Fibroblast of peridontal ligament (primary cell): ENCODE results near the gene TBL1X.
"Not testable (repeated sequence)": the region's sequence is repeated elsewhere in the genome, so short reads cannot be mapped to it uniquely, and the experiment has no call there.

Experiments used
- DNase-seq: peaks from one replicate; pipeline ENCODE4 v3.0.0-alpha.2; 2010; ENCODE audit errors: extremely low read depth

The TBL1X gene

DNA sequence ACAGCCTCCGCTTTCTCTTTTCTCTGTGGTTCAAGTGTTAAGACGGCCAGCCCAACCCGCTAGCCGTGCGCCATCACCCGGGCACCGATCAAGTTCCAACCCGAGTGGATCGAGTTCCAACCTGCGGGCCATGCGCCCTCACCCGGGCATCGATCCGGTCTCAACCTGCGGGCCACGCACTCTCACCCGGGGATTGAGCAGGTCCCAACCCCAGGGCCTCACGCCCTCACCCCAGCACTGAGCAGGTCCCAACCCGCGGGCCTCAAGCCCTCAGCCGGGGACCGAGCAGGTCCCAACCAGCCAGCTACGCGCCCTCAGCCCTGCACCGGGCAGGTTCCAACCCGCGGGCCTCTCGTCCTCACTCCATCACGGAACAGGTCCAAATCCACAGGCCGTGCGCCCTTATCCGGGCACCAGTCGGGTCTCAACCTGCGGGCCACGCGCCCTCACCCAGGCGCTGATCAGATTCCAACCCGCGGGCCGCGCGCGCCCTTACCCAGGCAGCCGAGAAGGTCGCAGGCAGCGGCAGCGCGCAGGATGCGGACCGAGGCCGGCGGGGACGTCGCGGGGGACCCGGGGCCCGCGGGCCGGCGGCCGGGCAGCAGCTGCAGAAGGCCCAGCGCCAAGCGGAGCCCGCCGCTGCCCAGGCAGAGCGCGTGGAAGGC, 300.3 kb downstream of the TBL1X start:
- DNase-seq = no peak

DNA sequence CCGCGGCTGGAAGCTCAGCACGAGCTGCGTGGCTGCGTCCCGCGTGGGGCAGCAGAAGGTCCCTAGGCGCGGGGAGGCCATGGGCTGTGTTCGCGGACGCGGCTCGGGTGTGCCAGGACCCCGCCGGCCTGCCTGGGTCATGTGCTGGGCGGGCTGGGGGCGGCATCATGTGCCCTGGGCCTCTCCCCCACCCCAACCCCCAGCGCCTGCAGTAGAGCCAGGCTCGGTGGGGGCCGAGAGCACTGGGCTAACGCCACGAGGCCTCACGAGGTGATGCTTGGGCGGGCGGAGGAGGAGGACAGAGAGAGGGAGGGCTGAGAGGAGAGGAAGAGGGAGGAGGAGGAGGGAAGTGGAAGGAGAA, 300.9 kb downstream of the TBL1X start, which contains the start of gene GPR143:
GPR143 (minus strand) TSS at position 111 of the 361 bp plus-strand sequence; CDS start at position 81, 30 bp downstream.
- DNase-seq = no peak

DNA sequence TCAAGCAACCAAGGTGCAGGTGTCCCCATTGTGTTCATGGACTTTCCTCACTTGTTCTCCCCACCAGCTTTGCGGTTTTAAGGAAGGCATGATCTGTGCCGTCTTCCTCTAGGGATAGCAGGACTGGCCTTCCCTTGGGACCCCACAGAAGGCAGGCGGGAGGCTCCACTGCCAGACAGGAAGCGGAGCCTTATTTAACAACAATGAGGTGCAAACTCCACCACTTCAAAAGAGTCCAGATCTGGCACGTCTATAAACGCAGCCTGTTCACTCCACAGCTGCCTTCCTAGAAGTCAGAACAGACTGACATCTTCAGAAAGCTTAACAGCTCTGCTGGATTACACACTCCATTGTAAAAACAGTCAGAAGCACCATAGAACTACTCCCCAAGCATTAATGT, 302.5 kb downstream of the TBL1X start:
- DNase-seq = no peak

DNA sequence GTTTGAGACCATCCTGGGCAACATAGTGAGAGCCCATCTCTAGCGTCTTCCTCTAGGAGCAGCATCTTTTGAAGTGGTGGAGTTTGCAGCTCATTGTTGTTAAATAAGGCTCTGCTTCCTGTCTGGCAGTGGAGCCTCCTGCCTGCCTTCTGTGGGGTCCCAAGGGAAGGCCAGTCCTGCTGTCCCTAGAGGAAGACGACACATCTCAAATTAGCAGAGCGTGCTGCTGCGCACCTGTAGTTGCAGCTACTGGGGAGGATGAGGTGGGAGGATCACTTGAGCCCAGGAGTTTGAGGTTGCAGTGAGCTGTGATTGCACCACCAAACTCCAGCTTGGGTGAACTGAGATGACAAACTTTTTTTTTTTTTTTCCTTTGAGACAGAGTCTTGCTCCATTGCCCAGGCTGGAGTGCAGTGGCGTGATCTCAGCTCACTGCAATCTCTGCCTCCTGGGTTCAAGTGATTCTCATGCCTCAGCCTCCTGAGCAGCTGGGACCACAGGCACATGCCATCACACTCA, 303.5 kb downstream of the TBL1X start:
- DNase-seq = not testable (repeated sequence)

DNA sequence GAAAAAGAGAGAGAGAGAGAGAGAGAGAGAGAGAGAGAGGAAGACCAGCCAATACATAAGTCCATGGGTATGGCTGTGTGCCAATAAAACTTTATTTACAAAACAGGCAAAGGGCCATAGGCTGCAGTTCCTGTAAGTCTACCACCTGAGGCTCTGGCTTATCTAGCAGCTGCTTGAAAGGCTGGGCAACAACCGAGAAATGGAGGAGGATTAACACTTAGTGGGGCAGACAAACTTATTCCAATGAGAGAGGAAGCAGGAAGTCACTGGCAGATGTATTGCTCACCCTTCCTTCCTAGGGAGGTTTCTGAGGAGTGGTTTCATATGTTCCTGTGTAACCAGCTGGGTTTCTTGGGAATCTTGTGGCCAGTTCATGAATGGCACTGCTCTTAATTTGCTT, 305.5 kb downstream of the TBL1X start:
- DNase-seq = no peak

DNA sequence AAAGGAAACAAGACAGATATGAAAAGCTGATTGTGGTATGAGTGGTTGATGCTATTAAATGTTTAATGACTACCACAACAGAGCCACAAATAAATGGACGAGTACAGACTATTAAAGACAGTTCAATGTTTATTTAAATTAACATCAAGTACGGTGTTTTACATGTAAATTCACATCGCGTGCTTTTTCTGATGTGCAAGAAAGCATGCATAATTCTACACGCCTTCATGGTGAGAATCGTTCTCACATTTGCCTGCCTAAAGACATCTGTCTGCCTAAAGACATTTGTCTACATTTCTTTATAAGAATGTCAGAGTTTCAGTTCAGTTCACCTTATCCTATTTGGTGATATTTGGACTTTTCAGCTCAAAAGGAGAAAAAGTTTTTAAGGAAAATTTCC, 308.1 kb downstream of the TBL1X start:
- DNase-seq = no peak

DNA sequence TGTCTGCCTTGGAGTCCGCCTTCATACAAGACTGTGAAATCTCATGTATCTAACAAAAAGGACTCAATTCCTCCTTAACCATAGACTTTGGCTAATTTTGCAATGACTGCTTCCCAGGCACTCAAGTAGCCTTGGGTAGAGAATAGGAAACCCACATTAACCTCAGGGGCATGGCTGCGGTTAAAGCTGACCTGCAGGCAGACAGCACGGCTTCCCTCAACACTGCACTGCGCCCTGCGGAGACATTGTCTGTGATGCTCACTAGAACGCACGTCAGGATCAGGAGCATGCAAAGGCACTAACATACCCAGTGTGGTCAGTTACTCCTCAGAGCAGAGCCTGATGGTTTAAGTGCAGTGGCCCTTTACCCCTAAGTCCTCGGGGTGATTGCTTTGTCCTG, 311.1 kb downstream of the TBL1X start:
- no peak for DNase-seq

DNA sequence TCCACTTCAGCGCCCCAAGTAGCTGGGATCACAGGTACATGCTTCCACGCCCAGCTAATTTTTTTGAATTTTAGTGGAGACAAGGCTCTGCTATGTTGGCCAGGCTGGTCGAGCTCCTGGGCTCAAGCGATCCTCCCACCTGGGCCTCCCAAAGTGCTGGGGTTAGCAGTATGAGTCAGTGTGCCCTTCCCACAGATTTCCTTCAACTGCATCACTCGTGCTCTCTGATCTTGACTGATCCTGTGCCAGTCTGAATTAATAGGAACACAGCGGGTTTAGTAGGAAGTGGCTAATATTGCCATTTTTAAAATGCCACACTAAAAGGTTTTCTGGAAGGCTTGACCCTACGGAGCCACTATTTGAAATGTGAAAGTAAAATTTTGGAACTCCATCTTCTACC, 317.1 kb downstream of the TBL1X start:
- no peak for DNase-seq

DNA sequence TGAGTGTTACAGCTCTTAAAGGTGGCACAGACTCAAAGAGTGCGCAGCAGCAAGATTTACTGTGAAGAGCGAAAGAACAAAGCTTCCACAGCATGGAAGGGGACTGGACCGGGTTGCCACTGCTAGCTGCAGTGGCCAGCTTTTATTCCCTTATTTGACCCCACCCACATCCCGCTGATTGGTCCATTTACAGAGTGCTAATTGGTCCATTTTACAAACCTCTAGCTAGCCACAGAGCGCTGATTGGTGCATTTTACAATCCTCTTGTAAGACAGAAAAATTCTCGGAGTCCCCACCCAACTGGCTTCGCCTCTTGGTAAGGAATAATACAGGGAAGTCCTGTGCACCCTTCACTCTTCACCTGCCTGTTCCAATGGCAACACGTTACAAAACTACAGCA, 319.5 kb downstream of the TBL1X start:
- DNase-seq = no peak

DNA sequence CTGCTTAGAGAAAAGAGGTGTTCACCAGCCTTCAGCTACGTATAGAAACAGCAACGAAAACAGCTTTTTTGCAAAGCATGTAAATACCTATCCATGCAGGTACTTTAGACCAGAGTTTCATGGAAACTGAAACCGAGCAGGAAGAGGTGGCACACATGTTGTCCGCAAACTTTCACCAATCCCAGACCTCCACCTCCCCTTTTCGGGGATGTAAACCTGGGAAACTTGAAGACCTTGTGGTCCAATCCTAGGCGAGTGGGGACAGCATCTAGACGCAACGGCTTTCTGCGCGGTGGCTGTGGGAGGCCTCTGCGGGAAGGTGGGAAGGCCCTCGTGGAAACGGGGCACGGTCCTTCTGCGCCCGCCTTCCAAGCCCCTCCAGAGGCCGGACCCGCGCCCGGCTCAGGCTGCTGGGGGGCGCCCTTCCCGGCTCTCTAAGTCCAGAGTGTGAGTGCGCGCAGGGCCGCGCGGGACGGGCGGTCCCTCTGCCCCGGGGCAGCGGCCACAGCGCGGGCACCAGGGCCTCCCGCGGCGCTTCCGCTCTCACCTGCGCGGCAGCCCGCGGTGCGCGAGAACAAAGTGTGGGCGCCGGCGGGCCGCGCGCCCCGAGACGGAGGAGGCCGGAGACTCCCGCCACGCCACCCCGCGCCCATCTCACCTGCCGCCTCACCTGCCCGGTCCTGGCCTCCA, 320.5 kb downstream of the TBL1X start:
- DNase-seq = no peak

DNA sequence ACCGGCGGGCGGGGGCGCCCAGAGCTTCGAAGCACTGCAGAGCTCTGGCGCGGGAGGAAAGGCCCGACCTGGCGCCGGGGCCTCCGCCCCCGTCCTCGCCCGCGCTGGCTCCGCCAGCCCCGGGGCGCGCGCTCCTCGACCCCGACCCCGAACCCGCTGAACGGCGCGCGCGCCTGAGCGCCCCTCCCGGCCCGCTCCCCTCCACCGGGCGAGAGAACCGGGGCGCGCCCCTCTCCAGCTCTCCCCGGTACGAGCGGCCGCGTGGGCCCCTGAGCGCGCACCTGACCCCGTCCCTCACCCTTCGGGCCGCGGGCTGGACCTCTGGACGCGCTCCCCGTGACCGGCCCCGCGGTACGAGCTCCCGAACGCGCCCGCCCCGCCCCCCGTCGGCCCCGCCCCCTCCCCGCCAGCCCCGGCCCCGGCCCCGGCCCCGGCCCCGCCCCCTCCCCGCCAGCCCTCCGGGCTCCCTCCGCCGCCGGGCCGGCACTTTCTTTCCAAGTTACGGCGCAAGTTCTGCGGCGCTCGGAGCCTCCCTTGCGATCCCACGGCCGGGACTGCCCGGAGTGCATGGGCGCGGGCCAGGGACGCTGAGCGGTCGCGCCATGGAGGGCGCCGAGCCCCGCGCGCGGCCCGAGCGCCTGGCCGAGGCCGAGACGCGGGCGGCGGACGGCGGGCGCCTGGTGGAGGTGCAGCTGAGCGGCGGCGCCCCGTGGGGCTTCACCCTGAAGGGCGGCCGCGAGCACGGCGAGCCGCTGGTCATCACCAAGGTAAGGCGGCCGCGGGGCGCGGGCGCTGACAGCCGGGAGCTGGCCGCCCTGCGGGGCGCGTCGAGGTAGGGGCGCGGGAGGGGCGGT, 321.3 kb downstream of the TBL1X start, which contains the start of gene SHROOM2:
SHROOM2 (plus strand) TSS at position 486 of the 854 bp plus-strand sequence; CDS start at position 603, 117 bp downstream.
- no peak for DNase-seq

DNA sequence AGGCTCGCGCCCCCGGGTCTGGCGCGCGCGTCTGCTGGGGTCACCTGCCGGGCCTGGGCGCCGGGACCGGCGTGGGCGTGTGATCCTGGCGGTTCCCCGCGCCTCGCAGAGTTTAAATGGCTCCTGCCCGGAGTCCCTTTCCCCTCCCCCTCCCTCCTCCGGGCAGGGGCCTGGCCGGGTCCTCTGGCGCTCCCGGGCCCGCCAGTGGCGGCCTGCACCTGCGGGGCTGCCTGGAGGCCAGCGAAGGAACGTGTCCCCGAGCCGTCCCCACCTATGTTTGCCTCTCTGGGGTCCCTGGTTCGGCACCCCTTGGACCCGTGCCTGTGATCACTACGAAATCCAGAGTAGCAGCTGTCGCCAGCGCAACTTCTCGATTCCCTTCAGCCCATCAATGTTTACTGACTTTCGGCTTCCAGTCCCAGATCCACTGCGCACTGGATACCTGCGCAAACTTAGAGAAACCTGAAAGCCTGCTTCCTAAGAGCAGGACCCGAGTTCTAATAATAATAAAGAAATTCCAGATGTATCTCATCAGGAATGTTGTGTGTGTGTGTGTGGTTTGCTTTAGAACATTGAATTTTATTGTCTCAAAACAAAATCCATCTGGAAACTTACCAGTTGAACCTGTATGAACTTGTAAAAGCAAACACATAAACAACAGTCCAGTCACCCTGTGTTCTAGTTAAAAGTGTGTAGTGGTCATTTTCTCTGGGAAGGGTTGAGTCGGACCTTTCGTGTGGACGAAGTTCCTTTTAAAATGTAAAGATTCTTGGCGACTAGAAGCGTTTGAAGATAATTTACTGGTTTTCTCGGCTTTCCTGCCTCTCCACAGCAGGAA, 322.2 kb downstream of the TBL1X start:
- no peak for DNase-seq

DNA sequence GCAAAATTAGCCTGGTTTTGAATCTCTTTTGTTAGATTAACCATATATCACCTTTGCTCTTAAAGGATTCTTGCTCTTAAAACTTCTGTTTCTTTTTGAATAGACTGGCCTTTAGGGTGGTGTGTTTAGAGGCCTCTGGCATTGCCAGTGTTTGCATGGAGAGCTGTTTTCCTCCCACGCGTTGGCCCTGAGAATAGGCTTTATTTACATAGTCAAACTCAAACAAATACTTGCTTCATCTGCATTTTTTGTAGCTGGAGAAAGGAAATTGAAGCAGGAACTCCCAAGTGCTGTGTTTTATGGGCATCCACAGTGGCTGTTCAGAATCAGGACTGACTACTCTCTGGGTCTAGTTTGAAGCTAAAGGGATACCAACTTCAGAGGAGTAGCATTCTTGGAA, 324.1 kb downstream of the TBL1X start:
- peak; percentile 5 for DNase-seq

DNA sequence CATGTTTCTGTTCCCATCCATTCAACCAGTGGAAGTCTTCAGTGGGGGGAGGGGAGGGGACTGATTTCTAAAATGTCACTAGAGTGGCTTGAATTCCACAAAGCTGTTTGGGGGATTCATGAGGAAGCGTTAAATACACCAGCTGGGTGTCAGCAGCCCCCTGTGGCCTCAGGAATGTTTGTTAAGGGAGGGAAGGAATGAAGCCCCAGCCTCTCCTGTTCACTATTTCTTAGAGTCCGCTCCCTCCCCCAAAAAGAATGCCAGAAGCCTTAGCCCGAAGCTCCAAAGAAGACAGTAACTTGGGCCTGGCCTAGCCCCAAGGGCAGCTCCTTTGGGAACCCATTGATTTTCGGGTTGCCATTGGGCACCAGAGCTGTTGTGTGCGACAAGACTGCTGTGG, 324.7 kb downstream of the TBL1X start:
- no peak for DNase-seq
